NCI-H446 (cell line): Measurements from ENCODE around the gene RABIF.
"Not testable (repeated sequence)": the region's sequence is repeated elsewhere in the genome, so short reads cannot be mapped to it uniquely, and the experiment has no call there.

Experiments
- DNase-seq, 2 experiments: peaks; one replicate each; lab custom pipeline; 2025; lab: John Stamatoyannopoulos, UW

Gene RABIF

DNA sequence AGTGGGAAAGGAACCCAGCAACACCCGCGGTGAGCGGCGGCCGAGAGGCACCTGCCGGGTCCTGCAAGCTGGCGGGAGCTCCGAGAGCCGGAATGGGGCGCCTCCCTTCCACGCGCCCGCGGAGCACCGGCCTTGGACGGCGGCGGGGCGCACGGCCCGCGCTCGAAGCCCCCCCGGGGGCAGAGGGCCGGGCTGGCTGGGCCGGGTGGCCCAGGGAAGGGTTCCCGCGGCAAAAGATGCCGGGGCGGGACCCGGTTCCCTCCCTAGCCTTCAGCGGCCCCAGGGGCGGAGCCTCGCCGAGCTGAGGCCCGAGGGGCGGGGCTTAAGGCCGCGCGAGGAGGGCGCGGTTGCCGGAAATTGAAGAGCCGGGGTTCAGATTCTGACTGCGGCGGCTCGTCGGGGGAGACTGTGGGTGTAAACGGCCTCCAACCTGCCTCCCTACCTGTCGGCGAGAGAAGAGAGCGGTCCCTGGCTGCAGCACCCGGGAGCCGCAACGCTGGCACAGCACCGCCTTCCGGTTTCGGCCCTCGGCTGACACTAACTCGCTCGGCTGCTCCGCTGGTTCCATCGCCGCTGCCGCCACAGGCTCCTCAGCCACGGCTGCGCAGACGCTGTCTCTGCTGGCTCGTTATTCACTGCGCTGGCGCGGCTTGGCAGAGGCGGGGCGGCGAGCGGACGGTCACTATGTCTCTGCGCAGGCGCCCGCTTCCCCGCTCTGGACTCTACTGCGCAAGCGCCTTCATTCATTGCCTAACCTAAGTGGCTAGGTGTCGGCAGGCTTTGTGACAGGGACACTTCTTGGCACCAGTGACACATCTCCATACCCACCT, at the start of gene RABIF:
RABIF (minus strand) TSS at position 619 of the 830 bp plus-strand sequence; CDS start at position 568, 51 bp downstream.
- peak; percentile 95 to 99 for DNase-seq

DNA sequence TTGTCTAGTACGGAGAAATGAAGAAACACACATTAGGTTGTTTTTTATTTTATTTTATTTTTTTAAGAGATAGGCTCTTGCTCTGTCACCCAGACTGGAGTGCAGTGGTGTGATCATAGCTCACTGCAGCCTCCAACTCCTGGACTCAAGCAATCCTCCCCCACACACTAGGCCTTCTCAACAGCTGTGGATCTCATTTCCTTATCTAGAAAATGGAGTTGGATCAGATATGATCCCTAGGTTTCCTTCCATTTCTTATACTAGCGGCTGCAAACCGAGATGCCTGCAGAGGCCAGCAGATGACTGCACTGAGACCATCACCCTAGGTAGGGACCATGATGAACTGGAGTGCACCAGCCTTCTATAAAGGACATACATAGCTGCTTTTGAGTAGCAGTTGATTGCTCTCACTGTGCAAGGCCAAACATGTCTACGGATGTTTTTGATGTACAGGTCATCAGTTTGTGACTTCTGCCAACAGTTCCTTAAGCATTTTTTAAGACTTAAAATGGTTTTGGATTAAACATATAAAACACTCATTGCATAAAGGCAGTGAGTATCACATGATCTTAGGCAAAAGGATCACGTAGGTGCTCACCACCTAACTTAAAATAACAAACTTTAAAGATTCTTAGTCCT, 49.5 kb upstream of the RABIF start:
- no peak for DNase-seq

DNA sequence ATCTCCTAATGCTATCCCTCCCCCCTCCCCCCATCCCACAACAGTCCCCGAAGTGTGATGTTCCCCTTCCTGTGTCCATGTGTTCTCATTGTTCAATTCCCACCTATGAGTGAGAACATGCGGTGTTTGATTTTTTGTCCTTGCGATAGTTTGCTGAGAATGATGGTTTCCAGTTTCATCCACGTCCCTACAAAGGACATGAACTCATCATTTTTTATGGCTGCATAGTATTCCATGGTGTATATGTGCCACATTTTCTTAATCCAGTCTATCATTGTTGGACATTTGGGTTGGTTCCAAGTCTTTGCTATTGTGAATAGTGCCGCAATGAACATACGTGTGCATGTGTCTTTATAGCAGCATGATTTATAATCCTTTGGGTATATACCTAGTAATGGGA, 47.5 kb upstream of the RABIF start:
- not testable (repeated sequence) for DNase-seq

DNA sequence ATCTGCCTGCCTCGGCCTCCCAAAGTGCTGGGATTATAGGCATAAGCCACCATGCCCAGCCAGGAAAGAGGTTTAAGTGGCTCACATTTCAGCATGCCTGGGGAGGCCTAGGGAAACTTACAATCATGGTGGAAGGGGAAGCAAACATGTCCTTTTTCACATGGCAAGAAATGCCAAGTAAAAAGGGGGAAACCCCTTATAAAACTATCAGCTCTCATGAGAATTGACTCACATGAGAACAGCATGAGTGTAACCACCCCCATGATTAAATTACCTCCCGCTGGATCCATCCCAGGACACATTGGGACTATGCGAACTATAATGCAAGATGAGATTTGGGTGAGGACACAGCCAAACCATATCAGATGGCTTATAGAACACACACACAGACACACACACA, 46.9 kb upstream of the RABIF start:
- DNase-seq = no peak

DNA sequence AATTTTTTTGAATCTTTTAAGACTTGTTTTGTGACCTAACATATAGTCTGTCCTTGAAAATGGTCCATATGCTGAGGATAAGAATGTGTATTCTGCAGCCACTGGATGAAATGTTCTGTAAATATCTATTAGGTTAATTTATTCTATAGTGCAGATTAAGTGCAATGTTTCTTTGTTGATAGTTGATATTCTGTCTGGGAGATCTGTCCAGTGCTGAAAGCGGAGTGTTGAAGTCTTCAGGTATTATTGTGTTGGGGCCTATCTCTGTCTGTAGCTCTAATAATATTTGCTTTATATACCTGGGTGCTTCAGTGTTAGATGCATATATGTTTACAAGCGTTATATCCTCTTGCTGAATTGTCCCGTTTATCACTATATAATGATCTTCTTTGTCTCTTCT, 45.8 kb upstream of the RABIF start:
- DNase-seq = no peak

DNA sequence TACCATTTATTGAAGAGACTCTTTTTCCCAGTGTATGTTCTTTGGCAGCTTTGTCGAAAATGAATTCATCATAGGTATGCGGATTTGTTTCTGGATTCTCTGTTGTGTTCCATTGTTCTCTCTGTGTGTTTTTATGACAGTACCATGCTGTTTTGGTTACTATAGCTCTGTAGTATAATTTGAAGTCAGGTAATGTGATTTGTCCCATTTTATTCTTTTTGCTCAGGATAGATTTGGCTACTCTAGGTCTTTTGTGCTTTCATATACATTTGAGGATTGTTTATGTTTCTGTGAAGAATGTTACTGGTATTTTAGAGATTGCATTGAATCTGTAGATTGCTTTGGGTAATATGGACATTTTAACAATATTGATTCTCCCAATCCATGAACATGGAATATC, 43.5 kb upstream of the RABIF start:
- no peak for DNase-seq

DNA sequence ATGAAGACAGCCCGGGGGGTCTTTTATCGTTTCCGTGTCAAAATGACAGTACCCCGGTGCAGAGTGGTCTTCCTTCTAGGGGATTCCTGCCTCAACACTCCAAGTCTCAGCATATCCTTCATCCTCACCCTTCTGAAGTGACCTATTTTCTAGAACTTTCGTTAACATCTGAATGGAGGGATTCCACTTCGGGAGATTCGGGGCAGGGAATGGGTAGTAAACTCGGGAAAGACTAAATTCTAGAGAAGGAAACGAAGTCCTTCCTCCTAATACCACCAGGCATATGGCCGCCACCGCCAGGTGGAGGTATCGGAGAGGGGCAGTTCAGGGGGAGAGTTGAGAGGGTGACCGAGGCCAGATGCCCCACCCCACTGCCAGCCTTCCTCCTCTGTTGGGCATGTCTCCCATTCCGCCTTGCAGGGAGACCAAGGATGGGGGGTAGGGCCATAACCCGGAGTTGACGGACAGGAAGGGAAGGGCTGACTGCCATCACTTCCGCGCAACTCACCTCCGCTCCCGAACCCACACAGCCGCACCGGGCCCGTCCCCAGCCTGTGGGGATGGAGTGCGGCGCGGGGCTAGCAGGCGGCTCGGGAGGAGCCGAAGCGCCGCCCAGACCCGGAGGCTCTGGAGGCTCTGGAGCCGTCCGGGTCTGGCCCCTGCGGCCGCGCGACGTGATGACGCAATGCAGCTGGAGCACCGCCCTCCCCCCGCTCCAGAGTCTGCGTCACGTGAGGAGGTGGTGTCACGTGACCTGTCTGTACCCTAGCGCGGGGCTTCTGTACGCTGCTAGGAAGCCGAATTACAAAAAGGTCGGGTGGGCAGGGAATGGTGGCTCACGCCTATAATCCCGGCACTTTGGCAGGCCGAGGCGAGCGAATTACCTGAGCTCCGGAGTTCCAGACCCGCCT, 37.9 kb upstream of the RABIF start, which contains the start of gene KLHL12:
KLHL12 (minus strand) TSS at position 654 of the 911 bp plus-strand sequence. CDS start 2,072 bp downstream, outside the sequence.
- DNase-seq = peak; percentile 96 to 98

DNA sequence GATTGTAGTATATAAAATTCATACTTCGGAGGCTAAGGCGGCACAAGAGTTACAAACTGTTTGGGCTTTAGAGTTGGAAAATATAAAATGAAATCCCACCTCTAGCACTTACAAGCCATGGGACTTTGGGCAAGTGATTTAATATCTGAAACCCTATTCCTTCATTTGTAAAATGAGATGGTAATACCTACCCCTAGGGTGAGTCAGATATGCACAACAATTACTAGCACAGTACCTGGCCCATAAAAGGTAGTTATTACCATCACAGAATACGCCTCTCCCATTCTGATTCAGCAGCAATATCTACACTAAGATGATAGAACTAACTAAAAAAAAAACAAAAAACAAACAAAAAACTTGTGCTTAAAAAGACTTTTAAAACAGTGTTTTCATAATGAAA, 34.6 kb upstream of the RABIF start:
- DNase-seq = no peak

DNA sequence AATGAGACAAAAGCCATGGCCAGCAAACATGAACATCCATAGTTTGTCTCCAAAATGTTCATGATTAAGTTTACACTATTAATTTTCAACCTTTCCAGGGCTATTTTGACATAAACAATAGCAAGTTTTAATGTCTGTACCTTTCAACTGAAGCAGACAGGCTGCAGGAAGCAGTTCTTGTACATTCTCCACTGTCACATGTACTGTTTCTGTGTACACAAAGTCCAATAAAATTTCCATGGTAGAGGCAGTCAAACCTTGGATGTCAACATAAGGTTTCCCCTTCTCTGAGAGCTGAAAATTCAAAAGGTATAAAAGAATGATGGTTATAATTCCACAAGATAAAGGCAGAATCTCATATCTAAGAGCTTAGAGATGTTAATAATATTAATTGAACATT, 30.7 kb upstream of the RABIF start:
- DNase-seq = no peak

DNA sequence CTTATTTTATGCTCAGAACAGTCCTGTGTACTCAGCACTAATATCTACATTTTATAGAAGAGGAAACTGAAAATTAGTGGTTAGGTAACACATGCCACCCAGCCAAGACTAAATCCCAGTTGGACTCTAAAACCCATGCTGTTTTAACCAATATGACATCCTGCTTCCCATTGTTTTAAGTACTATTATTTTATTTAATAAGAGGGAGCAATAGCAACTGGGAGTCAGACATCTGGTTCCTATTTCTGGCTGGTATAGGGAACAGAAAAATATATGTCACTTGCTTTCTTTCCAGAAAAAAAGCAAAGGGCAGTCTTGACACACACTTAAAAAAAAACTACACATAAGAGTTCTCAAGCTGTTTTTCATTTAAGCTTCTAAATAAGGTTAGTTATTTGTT, 26.2 kb upstream of the RABIF start:
- DNase-seq = no peak

DNA sequence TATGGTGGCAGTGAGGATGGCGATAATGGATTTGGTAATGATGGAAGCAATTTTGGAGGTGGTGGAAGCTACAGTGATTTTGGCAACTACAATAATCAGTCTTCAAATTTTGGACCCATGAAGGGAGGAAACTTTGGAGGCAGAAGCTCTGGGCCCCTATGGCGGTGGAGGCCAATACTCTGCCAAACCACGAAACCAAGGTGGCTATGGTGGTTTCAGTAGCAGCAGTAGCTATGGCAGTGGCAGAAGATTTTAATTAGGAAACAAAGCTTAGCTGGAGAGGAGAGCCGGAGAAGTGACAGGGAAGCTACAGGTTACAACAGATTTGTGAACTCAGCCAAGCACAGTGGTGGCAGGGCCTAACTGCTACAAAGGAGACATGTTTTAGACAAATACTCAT, 23.5 kb upstream of the RABIF start:
- not testable (repeated sequence) for DNase-seq

DNA sequence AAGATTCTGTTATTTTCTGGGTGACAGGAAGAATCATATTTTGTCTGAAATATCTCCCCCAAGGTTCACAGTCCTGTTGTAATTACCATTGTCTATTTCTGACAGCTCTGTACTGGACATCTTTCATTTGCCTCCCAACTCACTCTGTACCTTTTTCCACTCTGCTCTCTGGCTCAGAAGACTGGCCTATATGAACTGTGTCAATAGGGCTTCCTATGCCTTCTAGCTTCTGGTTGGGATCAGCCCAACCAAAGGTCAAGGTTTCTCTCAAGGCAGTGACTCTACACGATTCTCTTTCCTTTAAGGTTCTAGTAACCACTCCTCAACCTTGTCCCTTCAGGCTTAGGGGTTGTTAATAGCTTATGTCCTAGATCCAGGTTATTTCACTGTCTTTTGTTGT, 20.5 kb upstream of the RABIF start:
- no peak for DNase-seq

DNA sequence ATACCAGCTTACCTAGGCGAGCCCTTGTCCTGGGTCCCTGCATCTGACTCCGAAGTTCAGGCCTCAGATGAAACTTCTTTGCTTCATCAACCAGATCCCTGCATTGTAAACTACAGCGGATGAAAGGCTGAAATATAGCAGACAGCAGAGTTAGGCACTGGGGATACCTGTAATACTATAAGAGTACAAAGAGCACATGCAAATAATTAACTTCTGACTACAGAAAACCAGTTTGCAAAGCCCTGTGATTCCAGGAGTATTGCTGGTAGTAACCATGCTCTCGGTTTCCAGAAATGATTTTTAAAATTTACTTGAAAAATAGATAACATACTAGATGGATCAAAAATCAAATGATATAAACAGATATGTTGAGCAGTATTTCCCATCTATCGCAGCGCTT, 20.0 kb upstream of the RABIF start:
- DNase-seq = no peak

DNA sequence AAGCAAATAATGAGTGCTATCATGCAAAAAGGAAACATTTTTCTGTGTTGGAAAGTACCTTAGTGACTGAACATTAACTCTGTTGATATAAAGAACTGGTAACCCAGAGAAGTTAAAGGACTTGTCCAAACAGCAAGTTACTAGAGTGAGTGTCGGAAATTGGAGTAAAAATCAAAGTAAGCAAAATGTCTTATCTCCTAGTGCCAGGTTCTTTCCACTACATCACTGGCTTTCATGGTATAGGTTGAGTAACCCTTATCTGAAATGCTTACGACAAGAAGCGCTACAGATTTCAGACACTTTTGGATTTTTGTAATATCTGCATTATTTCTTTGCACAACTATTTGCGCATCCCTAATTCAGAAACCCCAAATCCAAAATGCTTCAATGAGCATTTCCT, 16.4 kb upstream of the RABIF start:
- DNase-seq = no peak

DNA sequence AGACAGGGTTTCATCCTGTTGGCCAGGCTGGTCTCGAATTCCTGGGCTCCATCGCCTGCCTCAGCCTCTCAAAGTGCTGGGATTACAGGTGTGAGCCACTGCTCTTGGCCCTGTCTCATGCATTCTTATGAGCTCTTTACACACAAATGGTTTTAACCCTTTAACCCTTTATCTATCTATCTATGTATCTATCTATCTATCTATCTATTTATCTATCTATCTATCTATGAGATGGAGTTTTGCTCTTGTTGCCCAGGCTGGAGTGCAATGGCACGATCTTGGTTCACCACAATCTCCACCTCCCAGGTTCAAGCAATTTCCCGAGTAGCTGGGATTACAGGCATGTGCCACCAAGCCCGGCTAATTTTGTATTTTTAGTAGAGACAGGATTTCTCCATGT, 14.9 kb upstream of the RABIF start:
- not testable (repeated sequence) for DNase-seq

DNA sequence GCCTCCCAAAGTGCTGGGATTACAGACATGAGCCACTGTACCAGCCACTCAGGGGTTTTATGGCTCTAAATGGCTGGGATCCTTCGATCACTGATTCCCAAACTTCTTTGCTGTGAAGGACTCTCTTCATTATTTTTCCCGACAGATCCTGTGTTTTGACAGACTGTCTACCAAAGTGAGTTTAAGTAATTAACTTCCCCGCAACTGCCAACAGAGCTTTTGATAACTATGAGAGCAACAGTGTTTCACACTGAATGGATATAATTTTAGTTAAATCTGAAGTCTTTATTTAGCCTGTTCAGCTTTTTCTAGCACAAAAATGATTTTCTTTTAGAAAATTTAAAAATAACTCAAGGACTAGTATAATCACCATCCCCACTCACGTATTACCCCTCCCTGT, 12.6 kb upstream of the RABIF start:
- no peak for DNase-seq

DNA sequence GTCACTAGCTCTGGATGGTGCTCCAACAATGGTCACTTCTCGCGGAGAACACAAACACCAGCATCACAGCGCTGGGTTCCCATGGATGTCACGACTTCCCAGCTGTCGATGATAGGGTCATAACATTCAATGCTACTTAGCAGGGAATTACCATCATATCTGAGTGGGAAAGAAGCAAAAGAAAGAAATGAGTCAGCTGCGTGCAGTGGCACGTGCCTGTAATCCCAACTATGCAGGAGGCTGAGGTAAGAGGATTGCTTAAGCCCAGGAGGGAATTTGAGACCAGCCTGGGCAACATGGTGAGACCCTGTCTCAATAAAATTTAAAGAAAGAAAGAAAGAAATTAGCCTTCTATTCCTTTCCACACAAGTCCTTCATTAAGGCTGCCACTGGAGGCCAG, 3.6 kb upstream of the RABIF start:
- DNase-seq = no peak

DNA sequence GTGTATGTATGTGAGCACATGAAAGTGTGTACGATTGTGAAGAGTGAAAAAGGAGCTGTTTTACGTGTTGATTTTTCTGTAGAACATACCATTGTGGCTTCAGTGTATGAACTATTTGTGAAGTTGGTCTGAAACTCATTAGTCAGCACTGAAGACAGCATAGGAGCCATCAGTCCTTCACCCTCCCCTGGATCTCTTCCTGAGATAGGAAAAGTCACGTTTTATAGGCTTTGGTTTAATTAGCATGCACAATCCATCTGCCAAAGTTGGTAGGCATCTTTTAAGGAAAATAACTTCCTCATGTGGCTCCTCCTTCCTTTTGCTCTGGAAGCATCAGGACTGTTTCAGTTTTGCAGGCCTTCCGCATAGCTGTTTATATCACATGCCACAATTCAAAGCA, 1.4 kb upstream of the RABIF start:
- DNase-seq = no peak

DNA sequence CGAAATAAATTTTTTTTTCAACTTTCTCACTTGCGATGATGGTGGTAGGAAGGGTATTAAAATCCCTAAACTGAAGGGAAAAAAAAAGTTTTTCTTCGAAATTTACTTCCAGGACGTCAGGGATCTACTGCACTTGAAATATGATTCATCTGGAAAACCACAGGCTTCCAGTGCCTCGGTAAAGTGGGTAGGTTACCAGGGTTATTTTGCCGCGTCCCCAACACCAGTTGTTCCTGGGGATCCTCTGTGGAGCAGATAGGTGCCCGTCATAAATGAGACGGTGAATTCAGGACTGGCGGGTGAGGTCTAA, 773 bp downstream of the RABIF start:
- no peak for DNase-seq

DNA sequence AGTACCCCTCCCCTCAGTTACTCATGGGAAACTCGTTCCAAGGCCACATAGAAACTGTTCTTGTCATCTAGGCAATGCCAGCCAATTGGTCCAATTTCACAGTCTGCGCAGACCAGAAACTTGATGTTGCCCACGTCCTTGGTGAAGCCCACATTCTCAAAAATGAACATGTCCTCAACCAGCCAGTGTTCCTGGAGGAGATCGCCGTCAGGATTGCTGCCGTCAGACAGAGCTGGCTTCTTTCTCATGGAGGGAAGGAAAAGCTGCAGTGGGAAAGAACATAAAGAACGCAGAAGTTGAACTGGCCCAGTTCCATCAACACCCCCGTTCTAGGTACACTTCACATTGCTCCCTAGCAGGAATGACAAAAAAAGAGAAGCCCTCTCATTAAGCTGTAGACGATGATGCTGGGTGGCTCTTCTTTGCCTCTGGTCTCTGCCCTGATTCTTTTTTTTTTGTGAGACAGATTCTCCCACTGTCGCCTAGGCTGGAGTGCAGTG, 7.9 kb downstream of the RABIF start:
- no peak for DNase-seq

DNA sequence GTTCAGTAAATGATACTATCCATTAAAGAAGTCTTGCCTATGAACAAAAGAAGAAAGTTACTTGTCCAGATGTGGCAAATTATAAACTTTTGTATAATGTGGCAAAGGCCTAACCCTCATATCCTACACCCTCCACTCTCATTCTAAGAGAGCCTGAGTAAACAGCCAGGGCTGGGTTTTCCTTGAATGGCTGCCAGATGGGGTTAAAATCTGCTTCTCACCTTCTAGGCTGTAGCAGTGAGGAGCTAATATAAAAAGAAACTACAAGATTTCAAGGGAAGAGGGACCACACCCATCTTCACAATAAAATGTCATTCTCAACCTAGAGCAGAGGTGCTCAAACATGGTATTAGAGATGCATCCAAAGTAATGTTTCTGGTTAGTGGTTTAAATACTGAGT, 8.9 kb downstream of the RABIF start:
- no peak for DNase-seq

DNA sequence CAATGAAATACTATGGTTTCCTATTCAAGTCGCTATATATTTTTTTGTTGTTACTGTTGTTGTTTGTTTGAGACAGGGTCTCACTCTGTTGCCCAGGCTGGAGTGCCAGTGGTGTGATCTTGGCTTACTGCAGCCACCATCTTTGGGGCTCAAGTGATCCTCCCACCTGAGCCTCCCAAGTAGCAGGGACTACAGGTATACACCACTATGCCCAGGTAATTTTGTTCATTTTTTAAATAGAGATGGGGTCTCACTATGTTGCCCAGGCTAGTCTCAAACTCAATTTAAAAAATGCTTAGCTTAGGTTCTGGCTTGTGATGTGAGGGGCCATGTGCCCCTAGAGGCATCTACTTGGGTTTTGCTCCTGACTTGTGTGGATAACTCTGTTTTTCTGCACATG, 9.8 kb downstream of the RABIF start:
- no peak for DNase-seq

DNA sequence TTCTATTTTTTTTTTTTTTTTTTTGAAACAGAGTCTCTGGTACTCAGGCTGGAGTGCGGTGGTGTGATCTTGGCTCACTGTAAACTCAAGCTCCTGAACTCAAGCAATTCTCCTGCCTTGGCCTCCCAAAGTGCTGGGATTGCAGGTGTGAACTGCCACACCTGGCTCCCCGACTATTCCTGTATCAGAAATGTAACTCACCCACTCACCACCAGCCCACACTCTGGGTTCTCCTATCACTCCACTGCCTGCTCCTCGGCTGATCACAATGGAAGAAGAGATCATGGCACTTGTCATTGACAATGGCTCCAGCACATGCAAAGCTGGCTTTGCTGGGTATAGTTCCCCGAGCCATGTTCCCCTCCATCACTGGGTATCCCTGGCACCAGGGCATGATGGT, 15.9 kb downstream of the RABIF start:
- DNase-seq = no peak
